Measurements from ENCODE around the gene CIDEB. TPM values are rescaled to one million over a fixed set of nuclear protein-coding genes. Genes with fewer than 3 reads are reported as not detected.

The CIDEB gene
- total and polyA plus RNA-seq, 9 of the 15 experiments (the other 6 are each of a cell fraction or from before 2014, with no cell fraction given), result 0.03 to 0.35 (median 0.09) TPM; not detected in 3

DNA sequence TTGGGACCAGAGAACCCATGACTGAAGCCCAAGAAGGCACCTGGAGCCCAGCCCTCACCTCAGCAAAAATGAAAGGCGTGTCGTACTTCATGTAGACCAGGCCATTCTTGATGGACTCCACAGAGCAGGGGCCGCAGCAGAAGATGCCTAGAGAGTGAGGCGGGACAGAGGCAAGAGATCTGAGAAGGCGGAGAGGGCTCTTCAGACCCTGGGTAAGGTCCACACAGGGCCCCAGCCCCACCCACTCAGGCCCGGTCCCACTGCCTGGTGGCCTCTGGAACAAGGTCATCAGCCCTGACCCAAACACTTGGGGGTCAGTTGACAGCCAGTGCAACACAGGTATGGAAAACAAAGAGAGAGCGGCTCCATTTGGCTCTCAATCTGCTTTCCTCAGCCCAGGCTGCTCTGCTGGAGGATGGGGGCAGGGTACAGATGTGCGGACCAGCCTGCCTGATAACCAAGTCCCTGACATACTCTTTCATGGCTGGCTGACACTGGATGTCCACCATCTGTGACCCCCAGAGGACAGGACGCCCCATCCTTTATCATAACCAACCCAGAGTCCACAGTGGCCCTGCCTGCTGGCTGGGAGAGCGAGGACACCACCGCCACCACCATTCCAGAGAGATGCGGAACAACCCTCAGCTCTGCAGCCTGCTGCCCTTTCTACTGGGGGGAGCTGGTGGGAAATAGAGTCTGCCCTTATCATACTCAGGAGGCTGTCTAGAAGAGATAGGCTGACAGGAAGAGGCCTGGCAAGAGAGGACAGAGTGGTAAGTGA is 51.7 kb downstream of the CIDEB start (continued):
- TF ChIP-seq SMC3 (conservative IDR thresholded peaks at IDR 0.05; ENCODE audit: insufficient read depth, low read depth, low read length) (no peak), ARID3B (CRISPR knock-in tag; IDR thresholded peaks at IDR 0.05; ENCODE audit: borderline replicate concordance) (no peak), HEY1 (CRISPR knock-in tag; IDR thresholded peaks at IDR 0.05; ENCODE audit: borderline replicate concordance) (no peak), NBN (IDR thresholded peaks at IDR 0.05; ENCODE audit: low read depth) (0 out of 2 replicates have a peak, but pooled peaks have one; percentile 41), FOXA1 (IDR thresholded peaks at IDR 0.05; ENCODE audit: borderline replicate concordance) (no peak), KDM1A (IDR thresholded peaks at IDR 0.05) (peak; percentile 84 to 86), MCM7 (IDR thresholded peaks at IDR 0.05) (no peak), ESRRA (IDR thresholded peaks at IDR 0.05; ENCODE audit: borderline replicate concordance, low read depth) (0 out of 2 replicates have a peak, but pooled peaks have one; percentile 38), ZNF695 (CRISPR knock-in tag; IDR thresholded peaks at IDR 0.05) (no peak), SAP30 (IDR thresholded peaks at IDR 0.05; ENCODE audit: borderline replicate concordance, insufficient read depth, low read depth, low read length, poor library complexity, severe bottlenecking) (no peak), ARID1B (IDR thresholded peaks at IDR 0.05) (peak; percentile 93)
- TF ChIP-seq, protein P1, sequence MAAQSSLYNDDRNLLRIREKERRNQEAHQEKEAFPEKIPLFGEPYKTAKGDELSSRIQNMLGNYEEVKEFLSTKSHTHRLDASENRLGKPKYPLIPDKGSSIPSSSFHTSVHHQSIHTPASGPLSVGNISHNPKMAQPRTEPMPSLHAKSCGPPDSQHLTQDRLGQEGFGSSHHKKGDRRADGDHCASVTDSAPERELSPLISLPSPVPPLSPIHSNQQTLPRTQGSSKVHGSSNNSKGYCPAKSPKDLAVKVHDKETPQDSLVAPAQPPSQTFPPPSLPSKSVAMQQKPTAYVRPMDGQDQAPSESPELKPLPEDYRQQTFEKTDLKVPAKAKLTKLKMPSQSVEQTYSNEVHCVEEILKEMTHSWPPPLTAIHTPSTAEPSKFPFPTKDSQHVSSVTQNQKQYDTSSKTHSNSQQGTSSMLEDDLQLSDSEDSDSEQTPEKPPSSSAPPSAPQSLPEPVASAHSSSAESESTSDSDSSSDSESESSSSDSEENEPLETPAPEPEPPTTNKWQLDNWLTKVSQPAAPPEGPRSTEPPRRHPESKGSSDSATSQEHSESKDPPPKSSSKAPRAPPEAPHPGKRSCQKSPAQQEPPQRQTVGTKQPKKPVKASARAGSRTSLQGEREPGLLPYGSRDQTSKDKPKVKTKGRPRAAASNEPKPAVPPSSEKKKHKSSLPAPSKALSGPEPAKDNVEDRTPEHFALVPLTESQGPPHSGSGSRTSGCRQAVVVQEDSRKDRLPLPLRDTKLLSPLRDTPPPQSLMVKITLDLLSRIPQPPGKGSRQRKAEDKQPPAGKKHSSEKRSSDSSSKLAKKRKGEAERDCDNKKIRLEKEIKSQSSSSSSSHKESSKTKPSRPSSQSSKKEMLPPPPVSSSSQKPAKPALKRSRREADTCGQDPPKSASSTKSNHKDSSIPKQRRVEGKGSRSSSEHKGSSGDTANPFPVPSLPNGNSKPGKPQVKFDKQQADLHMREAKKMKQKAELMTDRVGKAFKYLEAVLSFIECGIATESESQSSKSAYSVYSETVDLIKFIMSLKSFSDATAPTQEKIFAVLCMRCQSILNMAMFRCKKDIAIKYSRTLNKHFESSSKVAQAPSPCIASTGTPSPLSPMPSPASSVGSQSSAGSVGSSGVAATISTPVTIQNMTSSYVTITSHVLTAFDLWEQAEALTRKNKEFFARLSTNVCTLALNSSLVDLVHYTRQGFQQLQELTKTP (IDR thresholded peaks at IDR 0.05; ENCODE audit: low read depth in 1 of 2, partially characterized antibody in 2 of 2), result no peak

Measured in K562 (cell line).